Measurements from ENCODE around the gene ATPAF1.

DNA sequence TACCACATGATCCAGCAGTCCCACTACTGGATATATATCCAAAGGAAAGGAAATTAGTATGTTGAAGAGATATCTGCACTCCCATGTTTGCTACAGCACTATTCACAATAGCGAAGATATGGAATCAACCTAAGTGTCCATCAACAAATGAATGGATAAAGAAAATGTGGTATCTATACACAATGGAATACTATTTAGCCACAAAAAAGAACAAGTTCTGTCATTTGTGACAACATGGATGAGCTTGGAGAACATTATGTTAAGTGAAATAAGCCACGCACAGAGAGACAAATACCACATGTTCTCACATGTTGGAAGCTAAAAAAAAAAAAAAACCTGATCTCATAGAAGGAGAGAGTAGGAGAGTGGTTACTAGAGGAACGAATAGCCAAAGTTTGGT lies 17.7 kb downstream of the ATPAF1 start:
- TF ChIP-seq POLR2A (IDR thresholded peaks at IDR 0.05; ENCODE audit: low read length) (no peak), GATA1 (IDR thresholded peaks at IDR 0.05; ENCODE audit: low read depth, low read length) (no peak)
